GM18867 (cell line): ENCODE results near the gene TRIM75.
"Not testable (repeated sequence)": the region's sequence is repeated elsewhere in the genome, so short reads cannot be mapped to it uniquely, and the experiment has no call there.

Experiments
- ATAC-seq: cut with Tn5 transposase; IDR thresholded peaks from one replicate; pipeline ENCODE4 v1.9.1; 2021; ENCODE audit warnings: mild to moderate bottlenecking, moderate library complexity; ENCODE audit not compliant: unreplicated experiment

Gene TRIM75

DNA sequence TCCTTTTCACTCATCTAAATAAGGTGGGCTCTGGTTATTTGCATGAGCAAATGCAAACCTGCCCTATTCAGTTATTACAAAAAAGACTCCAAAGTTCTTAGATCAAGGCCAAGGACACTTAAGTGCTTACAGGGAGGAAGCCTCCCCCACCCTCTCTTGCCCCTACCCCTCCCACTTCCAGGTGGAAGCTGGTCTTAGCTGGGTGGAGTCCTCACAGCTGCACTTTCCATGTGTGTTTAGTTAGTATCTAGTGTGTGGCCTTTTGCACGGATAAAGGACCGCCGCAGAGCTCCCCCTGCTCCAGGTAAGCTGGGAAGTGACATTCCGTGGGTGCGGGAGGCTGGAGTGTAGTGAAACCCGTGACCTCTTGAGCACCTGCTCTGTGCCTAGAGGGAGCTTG, at the start of gene TRIM75:
Gene TRIM75 (plus strand): TSS at position 222 of the 400 bp plus-strand sequence. CDS start 5,282 bp downstream, outside the sequence.
- ATAC-seq: no peak

GRCh38 chr4:165005352-165005925, 48.2 kb upstream of the TRIM75 start:
- ATAC-seq: no peak

- no peak for ATAC-seq
Observed at GRCh38 chr4:165006456-165006855, 47.2 kb upstream of the TRIM75 start.

DNA sequence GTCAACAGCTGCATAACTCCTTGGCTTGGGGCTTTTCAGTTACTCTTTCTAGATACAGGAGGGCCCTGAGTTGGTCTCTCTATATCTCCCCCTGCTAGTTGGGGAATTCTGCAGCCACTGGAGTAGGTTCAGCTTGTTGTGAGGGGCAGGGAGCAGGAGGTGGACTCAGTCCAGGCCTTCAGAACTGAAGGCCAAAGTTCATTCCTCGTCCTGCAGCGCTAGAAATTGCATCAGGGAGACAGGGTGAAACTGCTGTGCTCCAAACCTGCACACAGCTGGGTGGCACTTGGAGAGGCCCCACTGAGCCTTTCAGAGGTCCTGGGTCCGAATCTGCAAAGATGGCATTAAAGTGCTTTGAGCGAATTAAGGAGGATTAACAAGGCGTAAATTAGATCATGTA, 46.8 kb upstream of the TRIM75 start:
- no peak for ATAC-seq

DNA sequence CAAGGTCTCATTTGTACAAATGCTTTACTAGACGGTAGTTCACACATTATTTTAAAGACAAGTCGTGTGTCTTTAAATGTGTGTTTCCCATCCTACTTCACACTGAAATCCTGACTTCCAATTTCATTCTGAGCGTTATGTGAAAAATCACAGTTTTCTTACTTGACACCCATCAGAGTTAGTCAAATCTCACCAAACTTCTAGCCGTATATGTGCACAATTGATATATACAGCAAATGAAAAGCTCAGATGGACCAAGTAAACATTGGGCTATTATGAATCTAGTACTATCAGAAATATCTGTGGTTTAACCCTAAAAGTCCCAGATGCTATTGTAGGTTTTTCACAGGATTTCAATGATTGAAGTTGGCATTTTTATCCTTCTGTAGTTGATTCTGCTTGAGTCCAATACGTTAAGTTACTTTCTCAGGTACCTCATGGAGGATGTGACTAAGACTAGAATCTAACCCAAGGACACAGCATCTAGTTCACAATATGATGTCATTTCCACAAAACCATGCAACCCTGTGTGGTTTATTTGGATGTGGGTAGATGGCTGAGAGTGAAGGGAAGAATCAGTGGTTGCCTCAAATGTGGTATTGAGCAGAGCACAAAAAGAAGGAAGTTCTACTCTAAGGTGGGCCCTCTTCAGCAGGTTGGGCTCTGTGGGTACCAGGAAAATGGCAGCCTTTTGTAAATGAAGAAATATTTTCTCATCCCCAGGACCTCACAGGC, 44.0 kb upstream of the TRIM75 start:
- ATAC-seq: peak; percentile 80

- no peak for ATAC-seq
Observed at GRCh38 chr4:165010487-165010886, 43.2 kb upstream of the TRIM75 start.

DNA sequence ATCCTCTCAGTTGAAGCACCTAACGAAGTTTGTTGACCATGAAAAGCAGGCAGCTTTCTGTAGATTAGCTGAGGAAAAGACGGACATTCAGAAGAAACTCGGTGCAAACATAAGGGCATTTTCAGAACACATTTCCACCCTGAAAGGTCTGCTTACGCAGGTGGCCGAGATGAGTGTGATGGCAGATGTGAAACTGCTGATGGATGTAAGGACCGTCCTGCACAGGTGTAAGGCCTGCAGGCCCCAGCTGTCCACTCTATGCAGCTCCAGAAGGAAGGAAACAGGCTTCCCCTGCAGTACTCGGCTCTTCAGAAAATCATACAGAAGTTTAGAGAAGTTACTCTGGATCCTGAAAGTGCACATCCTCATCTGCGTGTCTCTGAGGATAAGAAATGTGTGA, 42.7 kb upstream of the TRIM75 start:
- no peak for ATAC-seq

DNA sequence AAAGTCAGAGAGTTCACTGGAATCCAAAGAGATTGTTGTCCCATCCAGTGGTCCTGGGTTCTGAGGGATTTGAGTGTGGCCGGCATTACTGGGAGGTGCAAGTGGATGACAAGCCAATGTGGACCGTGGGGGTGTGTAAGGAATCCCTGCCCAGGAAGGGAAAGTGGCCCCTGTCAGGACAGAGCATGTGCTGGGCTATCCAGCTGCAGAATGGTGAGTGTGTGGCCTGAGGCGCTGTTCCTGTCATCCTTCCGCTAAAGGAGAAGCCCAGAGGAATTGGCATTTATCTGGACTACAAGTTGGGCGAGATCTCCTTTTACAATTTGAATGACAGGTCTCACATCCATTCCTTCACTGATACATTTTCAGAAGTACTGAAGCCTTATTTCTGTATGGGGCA, 42.3 kb upstream of the TRIM75 start:
- no peak for ATAC-seq

DNA sequence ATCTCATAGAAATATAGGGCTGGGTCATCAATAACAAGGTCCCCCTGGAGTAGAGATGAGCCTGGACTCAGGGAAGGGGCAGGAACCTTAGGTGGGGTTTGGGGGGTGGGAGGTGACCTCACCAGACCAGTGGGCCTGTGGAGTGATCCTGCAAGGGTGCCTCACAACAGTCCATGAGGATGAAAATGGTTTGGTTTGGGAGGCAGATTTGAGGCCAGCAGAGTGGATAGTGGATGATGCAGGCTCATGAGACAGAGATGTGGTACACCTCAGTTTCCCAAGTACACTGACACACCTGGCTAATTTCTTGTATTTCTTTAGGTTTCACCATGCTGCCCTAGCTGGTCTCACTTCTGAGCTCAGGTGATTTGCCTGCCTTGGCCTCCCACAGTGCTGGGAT, 40.0 kb upstream of the TRIM75 start:
- no peak for ATAC-seq

GRCh38 chr4:165016971-165017370, 36.7 kb upstream of the TRIM75 start:
- ATAC-seq: peak; percentile 84

GRCh38 chr4:165019995-165020394, 33.7 kb upstream of the TRIM75 start:
- ATAC-seq: not testable (repeated sequence)

DNA sequence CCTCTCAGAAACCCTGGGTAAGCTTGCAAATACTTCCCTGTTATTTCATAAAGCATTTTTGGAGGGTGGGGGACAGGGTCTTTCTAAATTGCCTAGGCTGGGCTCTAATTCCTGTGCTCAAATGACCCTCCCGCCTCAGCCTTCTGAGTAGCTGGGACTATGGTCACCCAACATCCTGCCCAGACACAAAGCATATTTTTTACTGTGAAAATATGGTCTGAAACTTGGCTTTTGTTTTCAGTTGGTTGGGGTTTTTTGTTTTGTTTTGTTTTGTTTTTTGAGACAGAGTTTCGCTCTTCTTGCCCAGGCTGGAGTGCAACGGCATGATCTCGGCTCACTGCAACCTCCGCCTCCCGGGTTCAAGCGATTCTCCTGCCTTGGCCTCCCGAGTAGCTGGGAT, 27.9 kb upstream of the TRIM75 start:
- peak; percentile 61 for ATAC-seq

DNA sequence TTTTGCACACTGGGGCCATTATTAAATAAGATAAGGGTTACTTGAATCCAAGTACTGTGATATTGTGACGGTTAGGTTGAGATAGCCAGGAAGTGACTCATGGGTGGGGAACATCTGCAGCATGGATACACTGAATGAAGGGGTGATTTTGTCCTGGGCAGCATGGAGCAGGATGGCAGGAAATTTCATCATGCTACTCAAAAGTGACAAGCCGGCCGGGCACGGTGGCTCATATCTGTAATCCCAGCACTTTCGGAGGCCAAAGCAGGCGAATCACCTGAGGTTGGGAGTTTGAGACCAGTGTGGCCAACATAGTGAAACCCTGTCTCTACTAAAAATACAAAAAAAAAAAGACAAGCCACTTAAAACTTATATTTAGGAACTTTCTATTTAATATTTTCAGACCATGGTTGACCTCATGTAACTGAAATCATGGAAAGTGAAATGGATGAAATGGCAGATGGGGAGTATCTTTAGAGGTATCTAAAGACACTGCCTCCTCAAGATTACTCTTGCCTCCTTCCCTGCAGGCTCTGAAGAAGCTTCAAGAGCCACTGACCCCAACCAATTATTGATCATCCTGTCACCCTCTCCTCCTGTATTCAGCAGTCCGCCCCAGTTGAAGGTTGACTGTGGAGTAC, 25.8 kb upstream of the TRIM75 start:
- ATAC-seq: no peak

GRCh38 chr4:165031436-165032211, 22.0 kb upstream of the TRIM75 start, which contains the start of gene TRIM60:
TSS of gene TRIM60 (plus strand) at chr4:165031999. CDS start at chr4:165040073, 8,074 bp downstream.
- no peak for ATAC-seq

GRCh38 chr4:165048170-165048569, 5.5 kb upstream of the TRIM75 start:
- no peak for ATAC-seq

GRCh38 chr4:165052627-165053026, 1.0 kb upstream of the TRIM75 start:
- ATAC-seq: no peak

GRCh38 chr4:165055601-165056000, 1.9 kb downstream of the TRIM75 start:
- no peak for ATAC-seq

- ATAC-seq: no peak
Observed at GRCh38 chr4:165058666-165059065, 5.0 kb downstream of the TRIM75 start.

GRCh38 chr4:165059386-165059785, 5.7 kb downstream of the TRIM75 start:
- no peak for ATAC-seq

GRCh38 chr4:165060938-165061337, 7.3 kb downstream of the TRIM75 start:
- no peak for ATAC-seq

DNA sequence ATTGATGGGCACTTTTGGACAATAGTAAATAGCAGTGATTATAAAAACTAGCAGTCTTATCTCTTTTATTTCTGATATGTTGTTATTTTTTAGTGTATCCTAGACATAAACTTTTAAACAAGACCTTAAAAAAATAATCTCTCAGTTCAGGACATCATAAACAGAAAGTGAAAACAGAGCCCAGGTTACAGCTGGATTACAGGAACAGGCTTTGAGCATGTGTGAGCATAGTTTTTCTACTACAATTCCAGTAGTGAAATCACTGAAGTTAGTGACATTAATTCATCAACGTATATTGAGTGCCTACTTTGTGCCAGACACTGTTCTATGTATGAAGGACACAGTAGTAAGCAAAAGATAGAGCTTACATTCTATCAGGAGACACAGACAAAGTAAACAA, 16.9 kb downstream of the TRIM75 start:
- ATAC-seq: no peak
